Smooth muscle cell (in vitro differentiated cells): ENCODE results near the gene CD52. TPM values are rescaled to one million over a fixed set of nuclear protein-coding genes. Genes with fewer than 3 reads are reported as not detected.

Source experiments
- DNase-seq: peaks from one replicate; lab custom pipeline; 2025; ENCODE audit not compliant: unreplicated experiment; lab: John Stamatoyannopoulos, UW
- H2AFZ ChIP-seq: fragments of 200-600 bp; sonication (generic); 2 replicates; pipeline ENCODE4 v1.6.0; 2016; ENCODE audit warnings: antibody characterized with exemption, low read depth, mild to moderate bottlenecking
- H3F3A ChIP-seq: fragments of 200-600 bp; sonication (generic); 2 replicates; pipeline ENCODE4 v1.6.0; 2017; ENCODE audit warnings: antibody characterized with exemption, low read depth
- H3K27ac ChIP-seq: fragments of 200-600 bp; sonication (generic); 2 replicates; pipeline ENCODE4 v1.5.1; 2016; ENCODE audit warnings: low read depth, mild to moderate bottlenecking
- H3K27me3 ChIP-seq: fragments of 200-600 bp; sonication (generic); 2 replicates; pipeline ENCODE4 v1.6.1; 2016; ENCODE audit warnings: low read depth, mild to moderate bottlenecking
- H3K36me3 ChIP-seq: fragments of 200-600 bp; sonication (generic); 2 replicates; pipeline ENCODE4 v1.5.1; 2016; ENCODE audit warnings: low read depth
- H3K4me1 ChIP-seq: fragments of 200-600 bp; sonication (generic); 2 replicates; pipeline ENCODE4 v1.5.1; 2016; ENCODE audit warnings: low read depth
- H3K4me2 ChIP-seq: fragments of 200-600 bp; sonication (generic); 2 replicates; pipeline ENCODE4 v1.6.0; 2016; ENCODE audit warnings: mild to moderate bottlenecking
- H3K4me3 ChIP-seq: fragments of 200-600 bp; sonication (generic); 2 replicates; pipeline ENCODE4 v1.5.1; 2016; ENCODE audit warnings: mild to moderate bottlenecking
- H3K79me2 ChIP-seq: fragments of 200-600 bp; sonication (generic); 2 replicates; pipeline ENCODE4 v1.6.0; 2016; ENCODE audit warnings: low read depth, mild to moderate bottlenecking
- H3K9ac ChIP-seq: fragments of 200-600 bp; sonication (generic); 2 replicates; pipeline ENCODE4 v1.6.0; 2016; ENCODE audit warnings: low read depth
- H3K9me3 ChIP-seq: fragments of 200-600 bp; sonication (generic); replicated peaks from 2 replicates; pipeline ENCODE4 v1.5.1; 2016; ENCODE audit warnings: low read depth
- H4K20me1 ChIP-seq: fragments of 200-600 bp; sonication (generic); 2 replicates; pipeline ENCODE4 v1.6.0; 2016; ENCODE audit warnings: low read depth
- WGBS: methylation state at CpG from one replicate; pipeline ENCODE4 v1.1.7; 2016; ENCODE audit warnings: low lambda C conversion rate; 5-methylcytosine and 5-hydroxymethylcytosine counted together
- polyA plus RNA-seq: library from polyadenylated mRNA; unstranded; fragments of >200 nt; fragmentation: Nextera tagmentation; extraction: Ambion mirVana; gene quantifications from 2 replicates; pipeline ENCODE4 v1.2.1, GENCODE V29; 2016
- total RNA-seq: library from RNA; depleted of rRNA; stranded (reverse); fragments of >200 nt; gene quantifications from 2 replicates; pipeline ENCODE4 v1.2.3, GENCODE V29; 2014
- TF ChIP-seq, protein P1 (sequence below): fragments of 200-600 bp; sonication (generic); IDR thresholded peaks from 2 replicates; pipeline ENCODE4 v1.5.1; 2017; ENCODE audit warnings: borderline replicate concordance, mild to moderate bottlenecking, antibody characterized with exemption; ENCODE audit not compliant: insufficient read depth, poor library complexity, severe bottlenecking

CD52 gene
- total and polyA plus RNA-seq, 2 experiments from 2014 or later, result 0.39 TPM; not detected in 1

DNA sequence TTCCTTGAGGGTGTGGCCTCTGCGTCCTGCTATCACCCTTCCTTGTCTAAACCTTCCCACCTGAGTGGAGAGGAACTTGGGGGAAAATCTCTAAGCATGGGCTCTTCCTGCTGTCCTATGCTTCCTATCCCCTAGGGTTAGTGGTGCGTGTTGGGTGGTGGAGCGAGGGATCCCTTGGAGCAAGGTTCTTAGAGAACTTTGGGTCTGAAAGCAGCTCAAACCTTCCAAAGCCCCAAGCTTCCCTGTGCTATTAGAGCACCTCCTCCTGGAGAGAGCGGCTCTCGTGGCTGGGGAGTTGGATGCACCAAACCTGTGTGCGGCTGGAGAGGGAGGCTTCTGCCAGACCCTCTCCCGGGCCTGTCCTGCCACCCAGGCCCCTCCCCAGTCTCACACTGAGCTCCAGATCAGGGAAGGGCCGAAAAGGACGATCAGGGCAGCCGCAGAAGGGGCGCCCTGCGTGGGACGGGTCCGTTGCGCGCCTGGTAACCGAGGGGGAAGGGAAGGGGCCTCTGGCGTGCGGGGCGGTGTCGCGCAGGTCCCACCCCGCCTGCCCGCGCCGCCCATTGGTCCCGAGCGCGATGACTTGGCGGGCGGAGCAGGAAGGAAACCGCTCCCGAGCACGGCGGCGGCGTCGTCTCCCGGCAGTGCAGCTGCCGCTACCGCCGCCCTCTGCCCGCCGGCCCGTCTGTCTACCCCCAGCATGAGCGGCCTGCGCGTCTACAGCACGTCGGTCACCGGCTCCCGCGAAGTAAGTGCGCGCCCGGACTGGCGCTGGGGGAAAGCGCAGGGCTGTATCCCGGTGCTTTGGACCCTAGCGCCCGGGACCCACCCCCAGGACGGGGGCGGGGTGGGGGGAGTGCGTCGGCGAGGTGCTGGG is 38.1 kb upstream of the CD52 start, which contains the start of gene SH3BGRL3:
Gene SH3BGRL3 (plus strand): TSS at position 631 of the 877 bp plus-strand sequence. CDS start 70 bp downstream, at position 701.
- peak; percentile 65 for DNase-seq
- Histone ChIP-seq H2AFZ (no peak within 1 kb of the TSS), H3K9ac (peak within 1 kb of the TSS; percentile 89), H3F3A (peaks cover 49% of the 10 kb centered on the region), H3K79me2 (no peaks in the 10 kb centered on the region), H3K4me3 (peak within 1 kb of the TSS; percentile 67), H3K27me3 (no peaks in the 10 kb centered on the region), H4K20me1 (peaks cover 38% of the 10 kb centered on the region), H3K4me1 (peaks cover 57% of the 10 kb centered on the region), H3K27ac (peak within 1 kb of the TSS; percentile 96), H3K4me2 (peak within 1 kb of the TSS; percentile 94), H3K36me3 (no peaks in the 10 kb centered on the region), H3K9me3 (no peaks in the 10 kb centered on the region)
- TF ChIP-seq, protein P1, sequence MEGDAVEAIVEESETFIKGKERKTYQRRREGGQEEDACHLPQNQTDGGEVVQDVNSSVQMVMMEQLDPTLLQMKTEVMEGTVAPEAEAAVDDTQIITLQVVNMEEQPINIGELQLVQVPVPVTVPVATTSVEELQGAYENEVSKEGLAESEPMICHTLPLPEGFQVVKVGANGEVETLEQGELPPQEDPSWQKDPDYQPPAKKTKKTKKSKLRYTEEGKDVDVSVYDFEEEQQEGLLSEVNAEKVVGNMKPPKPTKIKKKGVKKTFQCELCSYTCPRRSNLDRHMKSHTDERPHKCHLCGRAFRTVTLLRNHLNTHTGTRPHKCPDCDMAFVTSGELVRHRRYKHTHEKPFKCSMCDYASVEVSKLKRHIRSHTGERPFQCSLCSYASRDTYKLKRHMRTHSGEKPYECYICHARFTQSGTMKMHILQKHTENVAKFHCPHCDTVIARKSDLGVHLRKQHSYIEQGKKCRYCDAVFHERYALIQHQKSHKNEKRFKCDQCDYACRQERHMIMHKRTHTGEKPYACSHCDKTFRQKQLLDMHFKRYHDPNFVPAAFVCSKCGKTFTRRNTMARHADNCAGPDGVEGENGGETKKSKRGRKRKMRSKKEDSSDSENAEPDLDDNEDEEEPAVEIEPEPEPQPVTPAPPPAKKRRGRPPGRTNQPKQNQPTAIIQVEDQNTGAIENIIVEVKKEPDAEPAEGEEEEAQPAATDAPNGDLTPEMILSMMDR, result peak; percentile 43
- WGBS, result 4% methylated on average over 48 of the region's 66 CpGs

DNA sequence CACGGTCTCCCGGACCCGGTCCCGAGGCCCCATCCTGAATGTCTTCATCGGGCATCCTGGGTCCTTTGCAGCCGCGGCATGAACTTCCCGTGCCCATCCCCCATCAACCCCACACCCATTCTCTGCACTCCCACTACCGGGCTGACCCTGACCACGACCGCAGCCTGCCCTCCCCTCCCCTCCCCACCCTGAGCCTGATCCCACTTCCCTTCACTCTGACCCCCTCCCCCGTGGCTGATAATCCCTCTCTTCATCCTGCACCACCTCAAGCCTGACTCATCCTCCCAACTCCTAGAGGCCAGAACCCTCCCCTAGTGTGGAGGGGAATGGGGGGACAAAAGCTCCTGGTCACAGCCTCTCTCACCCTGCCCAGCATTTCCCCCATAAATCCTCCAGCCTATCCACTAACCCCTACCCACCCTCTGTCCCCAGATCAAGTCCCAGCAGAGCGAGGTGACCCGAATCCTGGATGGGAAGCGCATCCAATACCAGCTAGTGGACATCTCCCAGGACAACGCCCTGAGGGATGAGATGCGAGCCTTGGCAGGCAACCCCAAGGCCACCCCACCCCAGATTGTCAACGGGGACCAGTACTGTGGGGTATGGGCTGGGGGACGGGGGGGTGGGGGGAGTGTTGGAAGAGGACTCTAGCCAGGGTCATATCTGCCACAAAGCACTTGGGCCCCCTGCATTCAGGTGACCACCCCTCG is 37.3 kb upstream of the CD52 start:
- Histone ChIP-seq H4K20me1 (peaks cover 38% of the 10 kb centered on the region), H3K4me1 (peaks cover 61% of the 10 kb centered on the region), H3F3A (peaks cover 43% of the 10 kb centered on the region), H3K9ac (peak overlapping the region; percentile 89), H3K27me3 (no peaks in the 10 kb centered on the region), H3K27ac (peak overlapping the region; percentile 96), H2AFZ (no peak overlapping the region), H3K9me3 (no peaks in the 10 kb centered on the region), H3K36me3 (no peaks in the 10 kb centered on the region), H3K4me2 (peak overlapping the region; percentile 94), H3K4me3 (peak overlapping the region; percentile 67), H3K79me2 (no peaks in the 10 kb centered on the region)
- TF ChIP-seq, protein P1, result no peak
- DNase-seq, result no peak
- WGBS, result 38% methylated on average over 16 of the region's 20 CpGs

- TF ChIP-seq, protein P1, result no peak
- no peaks in the 10 kb centered on the region for H3K9me3 ChIP-seq
- peak overlapping the region; percentile 67 for H3K4me3 ChIP-seq
- H3F3A ChIP-seq, result peaks cover 36% of the 10 kb centered on the region
- peaks cover 38% of the 10 kb centered on the region for H4K20me1 ChIP-seq
- no peak overlapping the region for H2AFZ ChIP-seq
- no peaks in the 10 kb centered on the region for H3K36me3 ChIP-seq
- H3K27me3 ChIP-seq, result no peaks in the 10 kb centered on the region
- peak overlapping the region; percentile 96 for H3K27ac ChIP-seq
- no peak for DNase-seq
- WGBS, result 93% methylated on average over 5 of the region's 5 CpGs
- no peaks in the 10 kb centered on the region for H3K79me2 ChIP-seq
- peaks cover 59% of the 10 kb centered on the region for H3K4me1 ChIP-seq
- peak overlapping the region; percentile 94 for H3K4me2 ChIP-seq
- H3K9ac ChIP-seq, result no peak overlapping the region
Measured at GRCh38 chr1:26281091-26281958, 36.4 kb upstream of the CD52 start.
